GM15510 (cell line): Measurements from ENCODE around the gene SERPING1.

Source experiments
- POLR2A ChIP-seq: IDR thresholded peaks from 3 replicates; pipeline ENCODE4 v1.6.1; 2011; ENCODE audit warnings: borderline replicate concordance; ENCODE audit not compliant: insufficient read length; ENCODE audit errors: extremely low read depth

The SERPING1 gene

DNA sequence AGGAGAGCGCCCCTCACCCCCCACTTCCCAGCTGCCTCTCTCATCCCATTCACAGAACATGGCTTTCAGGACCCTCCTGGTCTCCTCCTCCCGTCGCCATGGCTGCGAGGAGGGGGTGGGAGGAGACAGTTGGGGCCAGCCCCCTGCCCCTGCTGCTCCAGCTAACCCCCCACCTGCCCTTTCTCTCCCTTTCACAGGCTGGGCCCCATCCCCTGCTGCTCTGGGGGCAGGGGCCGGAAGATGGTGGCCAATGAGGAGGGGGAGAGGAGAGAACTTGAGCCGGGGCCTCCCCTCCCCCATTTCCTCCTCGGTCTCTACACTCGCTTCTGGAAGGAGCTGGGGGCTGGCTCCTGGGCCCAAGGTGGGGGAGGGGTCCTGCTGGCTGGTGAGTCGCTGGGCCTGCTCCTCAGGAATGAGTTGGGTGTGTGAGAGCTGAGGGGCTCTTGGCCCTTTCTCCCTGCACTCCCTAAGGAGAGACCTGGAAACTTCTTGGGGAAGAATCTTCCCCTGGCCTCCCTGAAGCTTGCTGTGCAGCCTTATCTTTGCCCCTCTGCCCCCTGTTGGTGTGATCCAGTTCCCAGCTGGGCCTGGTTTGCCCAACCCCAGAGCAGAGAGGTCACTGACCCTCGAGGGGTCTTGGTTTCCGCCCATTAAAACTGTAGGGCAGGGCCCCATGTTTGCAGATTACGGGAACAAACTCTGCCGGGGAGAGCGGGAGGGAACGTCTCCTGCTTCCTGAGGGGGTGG is 42.0 kb downstream of the SERPING1 start:
- TF ChIP-seq POLR2A = no peak

DNA sequence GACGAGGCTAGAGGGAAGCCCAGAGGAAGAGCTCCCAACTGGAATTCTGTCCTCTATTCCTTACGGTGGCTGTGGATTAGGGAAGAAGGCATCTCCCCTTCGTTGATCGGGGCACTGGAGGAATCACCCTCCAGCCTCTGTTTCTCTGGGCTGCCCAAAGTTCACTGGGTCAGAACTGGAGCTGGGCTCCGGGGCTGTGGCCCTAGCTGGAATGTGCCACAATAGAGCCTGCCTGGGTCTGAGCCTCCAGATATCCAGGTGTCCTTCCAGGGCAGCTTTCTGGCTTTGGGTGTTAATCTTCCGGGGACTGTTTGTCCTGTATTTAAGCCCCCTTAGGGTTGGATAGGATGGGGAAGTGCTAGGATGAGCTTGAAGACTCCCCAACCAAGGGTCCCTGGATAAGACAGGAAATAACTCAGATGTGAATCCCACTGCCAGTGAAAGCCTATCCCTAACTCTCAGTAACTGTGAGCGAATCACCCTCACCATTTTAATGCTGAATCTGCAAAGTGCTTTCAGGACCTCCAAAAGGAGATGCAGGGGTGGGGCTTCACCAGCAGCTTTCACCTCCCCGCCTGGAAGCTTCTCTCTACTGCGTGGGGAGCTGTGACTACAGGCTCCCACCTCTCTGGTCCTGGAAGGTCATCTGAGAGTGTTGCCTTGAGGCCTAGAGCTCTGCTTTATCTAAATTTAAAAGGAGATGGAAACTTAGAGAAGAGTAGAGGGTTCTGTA is 42.7 kb downstream of the SERPING1 start:
- TF ChIP-seq POLR2A = no peak

DNA sequence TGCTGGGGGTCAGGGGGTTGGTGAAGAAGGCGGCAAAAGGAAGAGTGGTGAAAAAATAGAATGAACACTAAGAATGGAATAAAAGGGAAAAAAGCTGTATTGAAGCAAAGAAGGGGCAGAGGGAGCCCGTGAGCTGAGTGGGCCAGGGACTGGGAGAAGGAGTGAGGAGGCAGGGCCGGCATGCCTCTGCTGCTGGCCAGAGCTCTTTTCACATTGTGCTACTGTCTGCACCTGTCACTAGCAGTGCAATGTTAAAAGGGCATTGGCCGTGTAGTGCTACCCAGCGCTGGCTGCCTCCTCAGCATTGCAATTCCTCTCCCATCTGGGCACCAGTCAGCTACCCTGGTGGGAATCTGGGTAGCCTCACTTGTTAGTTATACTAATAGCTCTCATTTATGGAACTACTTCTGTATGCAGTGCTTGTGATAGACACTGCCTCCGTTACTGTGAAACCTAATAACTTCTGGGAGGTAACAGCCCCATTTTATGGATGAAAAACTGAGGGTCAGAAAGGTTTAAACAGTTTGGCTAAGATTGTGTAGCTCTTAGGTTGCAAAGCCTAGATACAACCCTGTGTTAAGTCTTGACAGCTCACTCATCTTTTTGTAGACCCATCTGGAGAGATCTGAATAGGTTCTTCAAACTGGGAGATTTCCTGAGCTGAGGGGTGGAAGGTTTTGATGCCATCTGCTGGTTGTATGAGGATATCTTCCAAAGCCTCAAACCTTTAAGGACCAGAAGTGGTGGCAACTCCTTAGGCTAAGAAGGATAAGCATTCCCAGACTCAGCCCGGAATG is 43.7 kb downstream of the SERPING1 start:
- TF ChIP-seq POLR2A = no peak

DNA sequence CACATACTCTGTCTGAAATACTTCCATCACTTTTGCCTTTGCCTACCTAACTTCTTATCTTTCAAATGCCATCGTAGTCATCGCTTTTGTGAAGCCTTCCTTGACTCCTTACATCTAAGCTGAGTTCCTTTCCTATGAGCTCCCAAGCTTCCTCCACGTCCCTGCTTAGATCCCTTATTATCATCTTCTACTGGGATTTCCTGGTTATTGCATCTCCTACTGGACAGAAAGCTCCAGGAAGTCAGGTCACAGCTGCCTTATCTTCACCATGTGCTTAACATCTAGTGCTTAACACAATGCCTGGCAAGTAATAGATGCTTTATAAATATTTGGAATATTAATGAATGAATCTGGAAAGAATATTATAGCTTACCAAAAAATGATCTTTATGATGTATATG is 46.3 kb downstream of the SERPING1 start:
- TF ChIP-seq POLR2A = no peak

DNA sequence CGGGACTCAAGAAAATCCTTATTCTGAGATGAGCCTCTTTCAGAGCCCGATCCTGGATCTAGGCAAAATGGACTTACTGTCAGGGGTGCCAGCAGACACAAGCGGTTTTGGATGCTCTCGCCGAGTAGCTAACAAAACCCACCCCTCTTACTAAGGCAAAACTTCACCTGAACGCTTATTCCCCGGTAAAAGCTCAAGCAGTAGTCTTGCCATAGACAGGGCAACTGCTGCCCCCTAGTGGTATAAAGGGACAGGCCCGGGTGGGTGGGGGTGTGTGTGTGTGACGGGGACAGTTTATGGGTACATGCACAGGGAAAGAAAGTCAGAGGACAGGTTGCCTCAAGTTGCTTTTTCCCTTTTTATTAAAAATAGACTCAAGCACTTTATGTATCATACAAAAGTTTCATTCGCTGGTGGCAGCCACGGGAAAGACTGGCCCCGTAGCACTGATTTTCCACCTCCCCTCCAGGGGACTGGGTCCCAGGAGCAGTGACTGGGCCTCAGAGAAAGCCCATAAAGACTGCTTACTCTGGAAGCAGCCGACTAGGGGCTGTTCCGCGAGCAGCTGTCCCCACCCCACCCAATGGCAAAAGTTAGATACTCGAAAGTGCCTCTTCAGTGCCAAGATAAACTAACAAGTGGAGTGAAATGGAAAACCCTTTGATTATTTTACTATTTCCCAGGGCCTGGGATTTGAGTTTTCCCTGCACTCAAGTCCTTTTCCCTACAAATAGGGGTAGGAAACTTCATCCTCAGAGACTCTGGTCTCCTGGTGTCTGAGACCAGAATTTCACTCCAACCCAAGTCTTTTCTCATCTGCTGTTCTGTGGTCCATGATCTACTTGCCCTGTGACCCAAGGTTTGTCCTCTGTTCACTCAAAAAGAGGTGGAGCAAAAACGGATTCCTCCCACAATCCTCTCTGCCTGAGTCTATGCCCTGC is 47.5 kb downstream of the SERPING1 start:
- TF ChIP-seq POLR2A = no peak

DNA sequence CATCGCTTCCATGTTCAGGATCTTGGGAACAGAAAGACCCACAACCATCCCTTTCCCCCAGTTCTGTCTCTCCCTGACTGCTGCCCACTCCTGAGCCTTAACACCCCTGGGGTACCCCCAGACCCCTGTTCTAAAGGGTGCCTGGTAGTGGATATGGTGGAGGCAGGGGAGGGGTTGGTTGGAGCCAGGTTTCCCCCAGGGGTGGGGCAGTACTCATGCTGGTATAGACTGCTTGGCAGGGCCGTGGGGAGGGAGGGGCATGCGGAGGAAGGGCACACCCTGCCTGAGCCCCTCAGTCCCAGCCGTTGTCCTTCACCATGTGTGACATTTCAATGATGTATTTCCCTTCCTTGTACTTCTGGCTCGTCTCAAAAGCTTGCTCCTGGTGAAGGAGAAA is 48.2 kb downstream of the SERPING1 start:
- no peak for TF ChIP-seq POLR2A

DNA sequence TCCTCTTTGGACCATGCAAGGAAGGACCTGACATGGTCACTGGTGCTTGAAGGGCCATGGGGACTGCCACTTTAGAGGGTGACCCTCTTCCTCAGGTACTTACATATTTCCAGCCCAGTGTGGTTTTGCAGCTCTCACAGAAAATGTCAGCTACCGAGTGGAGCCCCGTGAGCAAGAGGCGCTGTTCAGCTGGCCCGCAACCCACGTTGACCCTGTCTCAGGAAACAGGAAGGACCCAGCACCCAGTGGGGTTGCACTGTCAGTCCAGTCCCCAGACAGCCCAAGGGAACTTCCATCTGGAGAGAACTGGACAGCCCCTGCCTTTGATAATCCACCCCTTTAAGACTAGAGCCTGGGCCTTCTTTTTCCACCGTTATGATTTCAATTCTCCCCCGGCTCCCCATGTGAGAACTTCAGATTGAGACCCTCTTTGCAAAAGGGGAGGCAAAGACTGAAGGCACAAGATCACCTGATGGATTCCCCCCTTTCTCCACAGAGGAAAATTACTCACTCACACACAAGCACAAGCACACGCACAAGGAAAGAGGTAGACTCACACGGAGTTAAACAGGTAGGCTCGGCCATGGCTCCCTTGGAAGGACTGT is 48.8 kb downstream of the SERPING1 start:
- no peak for TF ChIP-seq POLR2A

DNA sequence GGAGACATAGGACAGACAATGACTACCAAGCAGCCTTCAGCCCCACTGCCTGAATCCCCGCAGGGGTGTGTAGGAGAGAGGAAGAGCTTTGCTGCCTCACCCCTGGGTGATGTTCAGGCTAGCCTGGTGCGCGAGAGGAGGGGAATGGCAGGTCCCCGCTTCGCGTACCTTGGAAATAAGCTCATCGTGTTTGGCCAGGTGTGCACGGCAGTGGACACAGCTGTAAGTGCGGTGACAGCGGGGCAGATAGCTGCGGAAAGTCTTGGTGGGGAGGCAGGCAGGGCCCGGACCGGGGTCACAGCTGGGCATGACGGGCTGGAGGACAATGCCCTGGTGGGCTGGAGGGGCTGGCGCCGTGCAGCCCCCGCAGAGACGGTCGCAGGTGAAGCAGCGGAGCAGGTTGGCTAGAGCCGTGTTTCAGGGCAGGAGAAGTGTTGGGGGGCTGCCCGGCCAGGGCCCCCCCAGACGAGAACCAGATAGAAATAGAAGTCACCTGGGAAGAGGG is 49.4 kb downstream of the SERPING1 start:
- TF ChIP-seq POLR2A = no peak

DNA sequence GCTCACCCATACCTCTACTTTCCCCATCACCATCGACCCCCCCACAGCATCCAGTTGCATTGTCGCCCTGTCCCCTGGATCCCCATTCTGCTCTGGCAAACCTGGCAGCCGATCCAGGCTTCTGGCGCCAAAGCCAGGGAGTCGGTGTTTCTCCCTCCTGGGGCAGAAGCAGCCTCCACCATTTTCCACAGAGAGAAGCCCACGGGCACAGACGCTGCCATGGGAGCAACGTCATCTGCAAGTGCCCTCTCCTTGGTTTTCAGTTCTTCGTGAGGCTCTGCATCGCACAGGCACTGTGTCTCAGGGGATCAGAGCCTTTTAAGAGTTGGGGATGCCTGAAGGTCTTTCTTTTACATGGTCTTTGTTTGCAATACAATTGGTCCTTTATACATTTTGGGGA is 49.9 kb downstream of the SERPING1 start:
- no peak for TF ChIP-seq POLR2A

DNA sequence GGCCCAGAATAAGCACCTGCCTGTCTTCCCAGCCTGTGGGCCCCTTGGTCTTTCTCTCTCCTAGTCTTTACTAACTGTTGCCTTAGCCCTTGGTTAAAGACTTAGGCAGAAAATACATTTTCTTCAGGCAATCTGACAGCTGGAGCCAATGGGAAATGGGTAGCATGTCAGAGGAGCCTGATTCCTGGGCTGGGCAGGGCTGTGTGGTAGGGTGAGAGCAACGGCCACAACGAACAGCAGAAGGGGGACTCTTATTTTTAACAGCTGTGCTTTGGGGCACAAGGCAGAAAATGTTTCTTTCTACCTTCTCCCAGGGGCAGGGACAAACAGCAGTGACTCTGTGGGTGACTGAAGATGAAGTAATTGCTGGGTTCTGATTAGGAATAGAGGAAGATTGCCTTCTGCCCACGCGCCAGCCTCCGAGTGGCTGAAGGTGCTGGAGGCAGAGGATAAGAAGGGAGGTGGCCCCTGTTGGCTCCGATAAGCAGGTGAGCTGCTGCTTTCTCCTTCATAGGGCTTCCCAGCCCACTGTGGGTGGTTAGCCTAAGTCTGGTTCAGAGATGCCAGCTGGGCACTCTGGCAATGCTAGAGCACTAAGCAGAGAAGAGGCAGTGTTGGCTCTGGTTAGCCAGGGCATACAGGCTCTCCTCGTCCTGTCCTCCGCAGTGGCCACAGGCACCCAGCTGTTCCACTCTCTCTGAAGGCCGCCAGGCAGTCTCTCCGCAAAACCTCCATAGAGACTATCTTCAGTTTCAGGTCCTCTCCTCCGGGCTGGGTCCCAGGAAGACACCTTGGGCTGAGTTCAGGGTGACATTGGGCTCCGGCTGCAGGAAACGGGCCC is 50.7 kb downstream of the SERPING1 start:
- no peak for TF ChIP-seq POLR2A

DNA sequence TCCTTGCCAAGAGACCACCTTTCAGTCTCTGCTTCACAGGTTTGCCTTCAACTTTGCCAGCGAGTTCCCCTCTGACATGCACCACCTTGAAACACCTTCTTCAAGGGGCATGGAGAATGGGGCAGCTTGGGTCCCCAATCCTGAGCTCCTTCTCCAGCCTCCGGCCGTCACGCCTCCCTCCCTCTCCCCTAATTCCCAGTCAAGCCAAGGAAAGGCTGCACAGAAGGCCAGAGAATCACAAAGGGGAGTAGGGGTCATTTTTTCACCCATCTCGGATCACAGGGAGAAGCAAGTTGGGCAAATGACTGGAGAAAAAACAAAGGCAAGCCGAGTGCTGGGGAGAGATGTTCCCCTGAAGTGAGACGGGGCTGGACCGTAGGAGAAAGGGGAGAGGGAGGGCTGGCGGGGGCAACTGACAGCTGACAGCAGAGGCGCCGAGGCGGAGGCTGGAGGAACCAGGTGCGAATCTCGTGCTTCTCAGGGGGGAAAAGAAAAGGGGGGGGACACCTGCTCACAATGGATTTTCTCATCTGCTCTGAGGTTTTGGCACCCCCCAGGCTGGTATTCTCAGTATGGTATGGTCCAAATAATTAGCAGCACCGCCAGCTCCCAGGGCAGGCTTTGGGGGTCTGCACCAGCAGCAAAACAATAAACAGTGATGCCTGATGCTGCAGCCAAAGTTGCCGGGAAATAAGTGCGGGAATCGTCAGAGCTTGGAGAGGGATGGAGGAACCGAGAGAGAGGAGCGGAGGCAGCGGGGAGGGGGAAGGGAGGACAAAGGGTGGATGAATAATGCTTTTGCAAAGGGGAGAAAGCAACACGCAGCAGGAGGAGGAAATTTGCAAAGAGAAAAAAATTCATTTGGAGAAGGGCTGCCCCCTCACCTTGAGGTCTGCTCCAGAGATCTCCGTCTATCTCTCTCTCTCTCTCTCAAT is 51.6 kb downstream of the SERPING1 start:
- no peak for TF ChIP-seq POLR2A
